ENCODE data around the gene TTYH3. TPM values are rescaled to one million over a fixed set of nuclear protein-coding genes. Genes with fewer than 3 reads are reported as not detected.

TTYH3 gene
- total RNA-seq, 2 experiments from 2014 or later: 23.8 to 63.6 TPM

- CTCF ChIA-PET (ENCODE audit: unreplicated experiment): no interaction called here
These were observed 5.9 kb downstream of the TTYH3 start for GRCh38 chr7:2637505-2638223.

GRCh38 chr7:2638224-2638991 lies 6.6 kb downstream of the TTYH3 start:
- no peak overlapping the region for H3K4me3 ChIP-seq (ENCODE audit: low read depth, low read length, poor library complexity, severe bottlenecking)
- H3K27ac ChIP-seq (ENCODE audit: low read depth, low read length, poor library complexity, severe bottlenecking): no peak overlapping the region
- peaks cover 45% of the 10 kb centered on the region for H3K4me1 ChIP-seq (ENCODE audit: insufficient read depth, low read length, poor library complexity, severe bottlenecking)
- H3K4me2 ChIP-seq (ENCODE audit: low read length): no peak overlapping the region
- CTCF ChIA-PET (ENCODE audit: unreplicated experiment): no interaction called here
- H3K9me3 ChIP-seq (ENCODE audit: low read length): no peaks in the 10 kb centered on the region
- no TSS peak for BruUV-seq (replicated peaks)
- H3K36me3 ChIP-seq (ENCODE audit: insufficient read depth, low read length): no peaks in the 10 kb centered on the region
- H2AFZ ChIP-seq (ENCODE audit: low read length): no peak overlapping the region
- no peaks in the 10 kb centered on the region for H3K9me2 ChIP-seq (ENCODE audit: insufficient read depth, low read length)
- no peak for TF ChIP-seq CTCF (conservative IDR thresholded peaks at IDR 0.05; ENCODE audit: low read length)
- intact Hi-C loops (cut with micrococcal nuclease; ENCODE audit: unreplicated experiment): no loop called here
- POLR2A ChIA-PET: no interaction called here
- no peaks in the 10 kb centered on the region for H3K79me2 ChIP-seq (ENCODE audit: insufficient read depth, low read depth, low read length)
- no peaks in the 10 kb centered on the region for H4K20me1 ChIP-seq (ENCODE audit: insufficient read depth, low read length)
- DNase-seq (ENCODE audit: low spot score): no peak

More at GRCh38 chr7:2637505-2638223, 5.9 kb downstream of the TTYH3 start:
- intact Hi-C loops (cut with micrococcal nuclease; ENCODE audit: unreplicated experiment): no loop called here
- Histone ChIP-seq H3K79me2 (ENCODE audit: insufficient read depth, low read depth, low read length) (no peaks in the 10 kb centered on the region), H3K27ac (ENCODE audit: low read depth, low read length, poor library complexity, severe bottlenecking) (no peak overlapping the region), H3K4me2 (ENCODE audit: low read length) (peak overlapping the region; percentile 52), H3K36me3 (ENCODE audit: insufficient read depth, low read length) (no peaks in the 10 kb centered on the region), H2AFZ (ENCODE audit: low read length) (no peak overlapping the region), H3K9me3 (ENCODE audit: low read length) (no peaks in the 10 kb centered on the region), H3K4me3 (ENCODE audit: low read depth, low read length, poor library complexity, severe bottlenecking) (no peak overlapping the region), H4K20me1 (ENCODE audit: insufficient read depth, low read length) (no peaks in the 10 kb centered on the region), H3K9me2 (ENCODE audit: insufficient read depth, low read length) (no peaks in the 10 kb centered on the region), H3K4me1 (ENCODE audit: insufficient read depth, low read length, poor library complexity, severe bottlenecking) (peaks cover 50% of the 10 kb centered on the region)
- DNase-seq (ENCODE audit: low spot score): peak; percentile 71
- POLR2A ChIA-PET: no interaction called here
- TF ChIP-seq CTCF (conservative IDR thresholded peaks at IDR 0.05; ENCODE audit: low read length): no peak
- TF ChIP-seq EZH2phosphoT487 (IDR thresholded peaks at IDR 0.05; ENCODE audit: borderline replicate concordance, low read depth, low read length): no peak
- no TSS peak for BruUV-seq (replicated peaks)

DNA sequence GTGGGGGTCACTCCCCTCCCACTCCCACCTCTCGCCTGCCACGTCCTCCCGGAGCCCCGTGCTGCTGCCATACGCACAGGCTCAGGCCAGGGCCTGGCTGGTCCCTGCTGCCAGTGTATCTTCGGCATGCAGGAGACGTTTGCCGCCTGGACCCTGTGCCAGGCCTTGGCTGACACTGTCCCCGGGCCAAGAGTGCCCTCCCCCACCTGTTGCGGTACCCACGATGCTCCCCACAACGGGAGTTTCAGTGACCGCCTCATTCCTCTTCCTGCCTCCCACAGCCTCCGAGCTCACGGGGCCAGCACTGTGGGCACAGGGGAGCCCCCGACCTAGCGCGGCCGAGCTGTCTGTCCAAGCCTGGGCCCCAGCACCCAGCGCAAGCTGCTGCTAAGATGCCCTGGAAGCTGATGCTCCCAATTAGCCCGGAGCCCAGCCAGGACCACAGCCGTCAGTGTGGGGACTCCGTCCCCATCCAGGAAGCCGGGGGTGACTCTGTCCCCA lies 7.4 kb downstream of the TTYH3 start:
- Histone ChIP-seq H4K20me1 (ENCODE audit: insufficient read depth, low read length) (no peaks in the 10 kb centered on the region), H3K9me2 (ENCODE audit: insufficient read depth, low read length) (no peaks in the 10 kb centered on the region), H3K36me3 (ENCODE audit: insufficient read depth, low read length) (no peaks in the 10 kb centered on the region), H3K9me3 (ENCODE audit: low read length) (no peaks in the 10 kb centered on the region), H3K4me1 (ENCODE audit: insufficient read depth, low read length, poor library complexity, severe bottlenecking) (peaks cover 46% of the 10 kb centered on the region), H3K27ac (ENCODE audit: low read depth, low read length, poor library complexity, severe bottlenecking) (no peak overlapping the region), H3K4me3 (ENCODE audit: low read depth, low read length, poor library complexity, severe bottlenecking) (no peak overlapping the region), H3K79me2 (ENCODE audit: insufficient read depth, low read depth, low read length) (no peaks in the 10 kb centered on the region), H3K4me2 (ENCODE audit: low read length) (no peak overlapping the region), H2AFZ (ENCODE audit: low read length) (no peak overlapping the region)
- DNase-seq (ENCODE audit: low spot score): no peak
- TF ChIP-seq CTCF (conservative IDR thresholded peaks at IDR 0.05; ENCODE audit: low read length) (no peak), EZH2phosphoT487 (IDR thresholded peaks at IDR 0.05; ENCODE audit: borderline replicate concordance, low read depth, low read length) (no peak)
- POLR2A ChIA-PET: no interaction called here
- intact Hi-C loops (cut with micrococcal nuclease; ENCODE audit: unreplicated experiment): no loop called here
- CTCF ChIA-PET (ENCODE audit: unreplicated experiment): no interaction called here
- BruUV-seq (replicated peaks): no TSS peak

Data from OCI-LY7 (cell line).